ENCODE results near the gene MMRN2. TPM values are rescaled to one million over a fixed set of nuclear protein-coding genes. Genes with fewer than 3 reads are reported as not detected.

Gene MMRN2
- total and polyA plus RNA-seq, 7 donors, result 12.0 to 29.0 (median 16.4) TPM

DNA sequence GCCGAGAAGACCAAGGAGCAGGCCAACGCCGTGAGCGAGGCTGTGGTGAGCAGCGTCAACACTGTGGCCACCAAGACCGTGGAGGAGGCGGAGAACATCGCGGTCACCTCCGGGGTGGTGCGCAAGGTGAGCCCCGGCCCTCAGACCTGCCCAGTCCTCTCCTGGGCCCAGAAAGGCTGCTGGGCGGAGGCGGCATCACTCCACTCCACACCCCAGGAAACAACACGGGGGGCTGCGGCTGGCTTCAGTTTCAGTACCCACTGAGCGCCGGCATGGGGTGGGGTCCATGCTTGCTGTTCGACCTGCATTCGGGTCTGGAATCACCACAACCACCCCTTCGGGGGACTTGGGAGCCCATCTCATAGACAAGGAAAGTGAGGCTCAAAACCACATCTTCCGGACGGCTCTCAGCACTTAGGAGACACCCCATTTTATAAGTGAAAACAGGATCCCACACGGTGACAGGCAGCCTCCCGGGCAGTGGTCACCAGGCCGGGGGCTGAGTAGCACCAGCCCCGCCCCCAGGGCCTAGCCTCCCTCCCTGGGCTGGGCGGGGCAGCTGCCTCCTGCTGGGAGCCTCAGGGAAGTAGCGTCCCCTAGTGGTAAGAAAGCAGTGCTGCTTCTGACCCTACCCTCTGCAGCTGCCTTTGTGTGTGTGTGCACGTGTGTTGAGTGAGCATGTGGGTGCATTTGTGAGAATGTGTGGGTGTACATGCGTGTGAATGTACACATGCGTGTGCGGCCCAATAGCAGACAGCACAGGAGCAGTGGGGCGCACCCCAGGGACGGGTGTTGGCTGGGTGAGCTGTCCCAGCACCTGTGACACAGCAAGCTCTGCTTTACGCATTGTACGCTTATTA is 2.8 kb upstream of the MMRN2 start:
- TF ChIP-seq, protein P1, sequence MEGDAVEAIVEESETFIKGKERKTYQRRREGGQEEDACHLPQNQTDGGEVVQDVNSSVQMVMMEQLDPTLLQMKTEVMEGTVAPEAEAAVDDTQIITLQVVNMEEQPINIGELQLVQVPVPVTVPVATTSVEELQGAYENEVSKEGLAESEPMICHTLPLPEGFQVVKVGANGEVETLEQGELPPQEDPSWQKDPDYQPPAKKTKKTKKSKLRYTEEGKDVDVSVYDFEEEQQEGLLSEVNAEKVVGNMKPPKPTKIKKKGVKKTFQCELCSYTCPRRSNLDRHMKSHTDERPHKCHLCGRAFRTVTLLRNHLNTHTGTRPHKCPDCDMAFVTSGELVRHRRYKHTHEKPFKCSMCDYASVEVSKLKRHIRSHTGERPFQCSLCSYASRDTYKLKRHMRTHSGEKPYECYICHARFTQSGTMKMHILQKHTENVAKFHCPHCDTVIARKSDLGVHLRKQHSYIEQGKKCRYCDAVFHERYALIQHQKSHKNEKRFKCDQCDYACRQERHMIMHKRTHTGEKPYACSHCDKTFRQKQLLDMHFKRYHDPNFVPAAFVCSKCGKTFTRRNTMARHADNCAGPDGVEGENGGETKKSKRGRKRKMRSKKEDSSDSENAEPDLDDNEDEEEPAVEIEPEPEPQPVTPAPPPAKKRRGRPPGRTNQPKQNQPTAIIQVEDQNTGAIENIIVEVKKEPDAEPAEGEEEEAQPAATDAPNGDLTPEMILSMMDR (IDR thresholded peaks at IDR 0.05), result peak; percentile 80
- WGBS, 3 donors, result 66 to 76% (median 74%) methylated on average over 34 to 37 of the region's 37 CpGs
- intact Hi-C loops (cut with DNase I), result no loop called here
- Histone ChIP-seq H3K27me3 (ENCODE audit: insufficient read depth in 3 of 3, low read length in 2 of 3) (no peaks in the 10 kb centered on the region), H3K4me3 (peak overlapping the region; percentile 59), H3K4me1 (no peaks in the 10 kb centered on the region), H3K36me3 (ENCODE audit: insufficient read depth in 1 of 2, low read depth in 1 of 2) (no peaks in the 10 kb centered on the region), H3K27ac (peak overlapping the region; percentile 65), H3K9me3 (no peaks in the 10 kb centered on the region)
- ATAC-seq (peak; percentile 48 to 71 (median 62)), DNase-seq (peak in 1 of 2 donors; percentile 70)

DNA sequence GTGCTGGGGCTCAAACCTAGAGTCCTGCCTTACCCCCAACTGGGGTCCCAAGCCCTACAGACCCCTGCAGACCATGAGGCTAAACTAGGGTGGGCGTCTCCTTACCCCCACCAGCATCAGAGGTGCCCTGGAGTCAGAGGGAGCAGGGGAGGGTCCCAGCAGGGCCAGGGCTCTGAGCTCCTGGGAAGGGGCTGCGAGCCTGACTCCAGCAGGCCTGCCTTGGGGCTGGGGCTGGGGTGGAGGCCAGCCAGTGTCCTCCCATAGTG is 2.3 kb upstream of the MMRN2 start:
- ATAC-seq (no peak), DNase-seq (no peak)
- Histone ChIP-seq H3K4me1 (no peaks in the 10 kb centered on the region), H3K27me3 (ENCODE audit: insufficient read depth in 3 of 3, low read length in 2 of 3) (no peaks in the 10 kb centered on the region), H3K27ac (peak overlapping the region; percentile 65), H3K9me3 (no peaks in the 10 kb centered on the region), H3K36me3 (ENCODE audit: insufficient read depth in 1 of 2, low read depth in 1 of 2) (no peaks in the 10 kb centered on the region), H3K4me3 (peak overlapping the region; percentile 59)
- TF ChIP-seq, protein P1 (IDR thresholded peaks at IDR 0.05), result no peak
- 82 to 100% (median 89%) methylated on average over 1 to 2 of the region's 2 CpGs for WGBS, 3 donors
- intact Hi-C loops (cut with DNase I), result no loop called here

DNA sequence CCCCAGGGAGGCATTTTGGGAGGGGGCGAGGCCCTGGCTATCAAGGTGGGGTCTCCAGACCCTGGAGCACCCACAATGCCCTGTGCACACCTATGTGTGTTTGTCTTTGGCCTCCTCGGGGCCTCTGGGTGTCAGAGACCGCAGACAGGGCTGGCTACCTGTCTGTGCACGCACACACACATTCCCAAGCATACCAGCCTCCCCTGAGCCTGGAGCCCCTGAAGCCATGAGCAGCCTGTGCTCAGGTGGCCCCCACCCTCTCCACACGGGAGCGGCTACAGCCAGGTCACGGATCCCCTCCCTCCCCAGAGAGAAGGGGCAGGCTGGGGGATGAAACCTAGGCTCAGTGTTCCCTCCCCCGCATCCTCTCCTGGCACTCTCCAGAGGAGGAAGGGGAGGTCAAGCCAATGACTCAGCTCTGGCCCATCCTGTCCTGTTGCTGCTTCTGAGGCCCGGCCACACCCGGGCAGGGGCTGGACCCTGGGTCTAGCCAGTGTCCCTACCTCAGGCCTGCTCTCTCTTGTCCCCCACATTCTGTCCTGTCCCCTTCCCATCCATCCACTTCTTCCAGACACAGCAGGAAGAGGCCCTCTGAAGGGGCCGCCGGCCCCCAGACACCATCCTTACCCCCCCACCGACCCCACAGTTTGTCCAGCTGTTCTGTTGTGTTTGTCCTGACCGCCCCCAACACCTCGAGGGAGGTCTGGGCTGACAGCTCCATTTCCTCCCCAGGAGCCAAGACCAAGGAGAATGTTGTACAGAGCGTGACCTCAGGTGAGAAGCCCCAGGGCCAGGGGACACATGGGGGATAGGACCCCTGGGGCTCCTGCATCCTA is 1.7 kb upstream of the MMRN2 start:
- Histone ChIP-seq H3K4me1 (no peaks in the 10 kb centered on the region), H3K4me3 (peak overlapping the region; percentile 59), H3K27ac (peak overlapping the region; percentile 65), H3K27me3 (ENCODE audit: insufficient read depth in 3 of 3, low read length in 2 of 3) (no peaks in the 10 kb centered on the region), H3K9me3 (no peaks in the 10 kb centered on the region), H3K36me3 (ENCODE audit: insufficient read depth in 1 of 2, low read depth in 1 of 2) (no peaks in the 10 kb centered on the region)
- peak; percentile 35 to 52 (median 46) for ATAC-seq
- TF ChIP-seq, protein P1 (IDR thresholded peaks at IDR 0.05), result no peak
- WGBS, 3 donors, result 54 to 66% (median 58%) methylated on average over 15 to 16 of the region's 16 CpGs
- DNase-seq, result peak; percentile 62 to 68
- intact Hi-C loops (cut with DNase I), result no loop called here

DNA sequence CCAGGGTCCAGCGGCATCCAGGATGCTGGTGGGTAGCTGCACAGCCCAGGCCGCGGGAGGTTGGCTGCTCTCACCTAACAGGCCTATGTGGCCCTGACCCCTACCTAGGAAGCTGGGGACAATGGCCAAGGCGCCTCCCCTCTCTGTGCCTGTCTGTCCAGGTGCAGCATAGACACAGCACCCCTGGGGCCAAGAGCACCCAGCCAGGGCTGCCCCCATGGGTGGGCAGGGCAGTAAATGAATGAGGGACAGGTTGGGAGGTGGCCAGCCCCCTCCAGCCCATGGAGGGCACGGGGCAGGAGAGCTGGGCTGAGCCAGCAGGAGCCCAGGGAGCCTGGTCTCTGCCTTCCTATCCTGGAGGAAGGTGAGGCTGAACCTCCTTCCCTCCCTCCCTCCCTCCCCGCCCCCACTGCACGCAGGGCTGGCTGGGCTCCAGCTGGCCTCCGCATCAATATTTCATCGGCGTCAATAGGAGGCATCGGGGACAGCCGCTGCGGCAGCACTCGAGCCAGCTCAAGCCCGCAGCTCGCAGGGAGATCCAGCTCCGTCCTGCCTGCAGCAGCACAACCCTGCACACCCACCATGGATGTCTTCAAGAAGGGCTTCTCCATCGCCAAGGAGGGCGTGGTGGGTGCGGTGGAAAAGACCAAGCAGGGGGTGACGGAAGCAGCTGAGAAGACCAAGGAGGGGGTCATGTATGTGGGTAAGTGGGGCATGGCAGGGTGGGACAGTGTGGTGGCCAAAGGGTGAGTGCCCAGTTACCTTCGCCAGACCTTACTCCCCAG is 893 bp upstream of the MMRN2 start, which contains the start of gene SNCG:
SNCG (plus strand) TSS at position 484 of the 785 bp plus-strand sequence; CDS start at position 583, 99 bp downstream.
- Histone ChIP-seq H3K9me3 (no peaks in the 10 kb centered on the region), H3K4me3 (peak within 1 kb of the TSS; percentile 59), H3K4me1 (no peaks in the 10 kb centered on the region), H3K27ac (peak within 1 kb of the TSS; percentile 65), H3K36me3 (ENCODE audit: insufficient read depth in 1 of 2, low read depth in 1 of 2) (no peaks in the 10 kb centered on the region), H3K27me3 (ENCODE audit: insufficient read depth in 3 of 3, low read length in 2 of 3) (no peaks in the 10 kb centered on the region)
- 35 to 47% (median 42%) methylated on average over 19 to 22 of the region's 22 CpGs for WGBS, 3 donors
- TF ChIP-seq, protein P1 (IDR thresholded peaks at IDR 0.05), result no peak
- ATAC-seq, result no peak
- intact Hi-C loops (cut with DNase I), result no loop called here
- peak in 1 of 2 donors; percentile 68 for DNase-seq

Data from psoas muscle (tissue), 8 donors.